IMR-90 (cell line): Measurements from ENCODE around the gene OPCML.

Source experiments
- BHLHE40 ChIP-seq: fragments of 150-350 bp; IDR thresholded peaks from 2 replicates; pipeline ENCODE4 v1.6.1; 2016; ENCODE audit warnings: mild to moderate bottlenecking, low read depth, low read length
- CEBPB ChIP-seq: IDR thresholded peaks from 2 replicates; pipeline ENCODE4 v1.6.1; 2012; ENCODE audit warnings: low read depth, low read length, improper control_type of control experiment
- MAFK ChIP-seq: IDR thresholded peaks from 2 replicates; pipeline ENCODE4 v1.6.1; 2012; ENCODE audit warnings: low read depth, low read length, improper control_type of control experiment
- NFE2L2 ChIP-seq: fragments of 150-350 bp; IDR thresholded peaks from 2 replicates; pipeline ENCODE4 v1.6.1; 2016; ENCODE audit warnings: low read depth, mild to moderate bottlenecking, low read length
- POLR2A ChIP-seq: IDR thresholded peaks from 2 replicates; pipeline ENCODE4 v1.6.1; 2012; ENCODE audit warnings: mild to moderate bottlenecking, low read depth, low read length
- RAD21 ChIP-seq: IDR thresholded peaks from 2 replicates; pipeline ENCODE4 v1.6.1; 2012; ENCODE audit warnings: low read length, improper control_type of control experiment
- RCOR1 ChIP-seq: IDR thresholded peaks from 2 replicates; pipeline ENCODE4 v1.6.1; 2012; ENCODE audit warnings: mild to moderate bottlenecking, low read length, improper control_type of control experiment; ENCODE audit not compliant: insufficient replicate concordance
- SMC3 ChIP-seq: fragments of 150-350 bp; IDR thresholded peaks from 2 replicates; pipeline ENCODE4 v1.6.1; 2016; ENCODE audit warnings: low read depth, mild to moderate bottlenecking, antibody characterized with exemption, low read length, moderate library complexity
- TF ChIP-seq, protein P1 (sequence below): conservative IDR thresholded peaks from 2 replicates; pipeline ENCODE4 v1.5.1; 2012; ENCODE audit warnings: mild to moderate bottlenecking, low read depth, low read length, improper control_type of control experiment

DNA sequence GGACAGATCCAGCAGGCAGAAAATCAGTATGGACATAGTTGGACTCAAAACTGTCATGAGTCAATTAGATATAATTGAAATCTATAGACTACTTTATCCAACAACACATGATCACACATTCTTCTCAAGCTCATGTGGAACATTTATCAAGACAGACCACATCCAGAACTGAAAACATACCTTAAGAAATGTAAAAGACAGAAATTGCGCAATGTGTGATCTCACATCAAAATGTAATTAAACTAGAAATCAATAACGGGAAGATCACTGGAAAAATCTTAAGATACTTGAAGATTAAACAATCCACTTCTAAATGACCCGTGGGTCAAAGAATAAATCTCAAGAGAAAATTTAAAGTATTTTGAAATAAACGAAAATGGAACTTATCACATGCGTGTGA lies 435.3 kb downstream of the OPCML start:
- no peak for TF ChIP-seq BHLHE40
- TF ChIP-seq POLR2A = no peak
- TF ChIP-seq, protein P1, sequence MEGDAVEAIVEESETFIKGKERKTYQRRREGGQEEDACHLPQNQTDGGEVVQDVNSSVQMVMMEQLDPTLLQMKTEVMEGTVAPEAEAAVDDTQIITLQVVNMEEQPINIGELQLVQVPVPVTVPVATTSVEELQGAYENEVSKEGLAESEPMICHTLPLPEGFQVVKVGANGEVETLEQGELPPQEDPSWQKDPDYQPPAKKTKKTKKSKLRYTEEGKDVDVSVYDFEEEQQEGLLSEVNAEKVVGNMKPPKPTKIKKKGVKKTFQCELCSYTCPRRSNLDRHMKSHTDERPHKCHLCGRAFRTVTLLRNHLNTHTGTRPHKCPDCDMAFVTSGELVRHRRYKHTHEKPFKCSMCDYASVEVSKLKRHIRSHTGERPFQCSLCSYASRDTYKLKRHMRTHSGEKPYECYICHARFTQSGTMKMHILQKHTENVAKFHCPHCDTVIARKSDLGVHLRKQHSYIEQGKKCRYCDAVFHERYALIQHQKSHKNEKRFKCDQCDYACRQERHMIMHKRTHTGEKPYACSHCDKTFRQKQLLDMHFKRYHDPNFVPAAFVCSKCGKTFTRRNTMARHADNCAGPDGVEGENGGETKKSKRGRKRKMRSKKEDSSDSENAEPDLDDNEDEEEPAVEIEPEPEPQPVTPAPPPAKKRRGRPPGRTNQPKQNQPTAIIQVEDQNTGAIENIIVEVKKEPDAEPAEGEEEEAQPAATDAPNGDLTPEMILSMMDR = no peak
- no peak for TF ChIP-seq NFE2L2
- no peak for TF ChIP-seq SMC3
- no peak for TF ChIP-seq RAD21
- TF ChIP-seq RCOR1 = no peak
- TF ChIP-seq MAFK = no peak
- TF ChIP-seq CEBPB = peak; percentile 92
